CD14-positive monocyte (primary cell): ENCODE data around the gene ZNF780B. TPM values are rescaled to one million over a fixed set of nuclear protein-coding genes. Genes with fewer than 3 reads are reported as not detected.

ENCODE experiments used
- DNase-seq, 3 donors: peaks; one replicate each; pipeline ENCODE4 v3.0.0-alpha.2; 2011 to 2022
- H2AFZ ChIP-seq: 2 replicates; pipeline ENCODE4 v1.6.0; 2012; ENCODE audit warnings: mild to moderate bottlenecking, low read depth, low read length, inconsistent platforms; ENCODE audit not compliant: insufficient read depth, poor library complexity, severe bottlenecking
- H3K27ac ChIP-seq, 2 donors: 1 replicate in 1 of 2; 2 replicates in 1 of 2; pipeline ENCODE4 v1.5.1; 2012 to 2013; ENCODE audit warnings: low read length in 2 of 2, control low read depth in 1 of 2, inconsistent platforms in 1 of 2, low read depth in 1 of 2, mild to moderate bottlenecking in 1 of 2
- H3K27me3 ChIP-seq, 2 donors: one replicate each; pipeline versions ENCODE4 v1.6.0 to v1.6.1; 2011 to 2013; ENCODE audit warnings: low read length in 2 of 2; ENCODE audit not compliant: control insufficient read depth in 2 of 2, insufficient read depth in 2 of 2
- H3K36me3 ChIP-seq, 2 donors: replicated peaks in 1 of 2; 1 replicate in 1 of 2; 2 replicates in 1 of 2; pipeline versions ENCODE4 v1.5.1 to v1.6.1; 2012 to 2013; ENCODE audit warnings: low read length in 2 of 2, control low read depth in 1 of 2, inconsistent platforms in 1 of 2, mild to moderate bottlenecking in 1 of 2; ENCODE audit not compliant: insufficient read depth in 2 of 2, control insufficient read depth in 1 of 2
- H3K4me1 ChIP-seq, 2 donors: 1 replicate in 1 of 2; 2 replicates in 1 of 2; pipeline versions ENCODE4 v1.5.1 to v1.6.1; 2012 to 2013; ENCODE audit warnings: low read length in 2 of 2, control low read depth in 1 of 2, inconsistent platforms in 1 of 2, mild to moderate bottlenecking in 1 of 2, moderate library complexity in 1 of 2; ENCODE audit not compliant: insufficient read depth in 2 of 2, control insufficient read depth in 1 of 2
- H3K4me2 ChIP-seq: replicated peaks from 2 replicates; pipeline ENCODE3; 2012; ENCODE audit warnings: low read length, moderate library complexity, mild to moderate bottlenecking; ENCODE audit not compliant: poor library complexity, severe bottlenecking; ENCODE audit errors: extremely low read depth
- H3K4me3 ChIP-seq, 3 experiments: fragments of 200-600 bp in 1 of 3; sonication (generic) in 1 of 3; replicated peaks in 1 of 3; 1 replicate in 2 of 3; 2 replicates in 1 of 3; pipeline ENCODE4 v1.5.1; 2011 to 2013; ENCODE audit warnings: low read length in 3 of 3, mild to moderate bottlenecking in 3 of 3, control low read depth in 2 of 3, low read depth in 2 of 3, inconsistent platforms in 1 of 3, moderate library complexity in 1 of 3
- H3K79me2 ChIP-seq: 2 replicates; pipeline ENCODE4 v1.6.0; 2012; ENCODE audit warnings: mild to moderate bottlenecking, control low read depth, inconsistent platforms, low read length, moderate library complexity; ENCODE audit not compliant: insufficient read depth
- H3K9ac ChIP-seq: 2 replicates; pipeline ENCODE4 v1.6.0; 2017; ENCODE audit warnings: low read length, mild to moderate bottlenecking; ENCODE audit not compliant: insufficient read depth, poor library complexity, severe bottlenecking
- H3K9me3 ChIP-seq, 2 donors: replicated peaks in 1 of 2; 1 replicate in 1 of 2; 2 replicates in 1 of 2; pipeline versions ENCODE4 v1.5.1 to v1.6.1; 2012 to 2013; ENCODE audit warnings: low read length in 2 of 2, control low read depth in 1 of 2; ENCODE audit not compliant: control insufficient read depth in 1 of 2, insufficient read depth in 1 of 2
- H4K20me1 ChIP-seq: 2 replicates; pipeline ENCODE4 v1.6.0; 2012; ENCODE audit warnings: mild to moderate bottlenecking, low read length, control low read depth, moderate library complexity; ENCODE audit not compliant: insufficient read depth
- H3K27ac Mint-ChIP-seq, 7 donors: one replicate each; pipeline ENCODE4 v1.8.0; 2020; ENCODE audit warnings: mild to moderate bottlenecking in 7 of 7, mixed read lengths in 7 of 7, moderate library complexity in 6 of 7, inconsistent platforms in 2 of 7
- H3K27me3 Mint-ChIP-seq, 3 donors: one replicate each; pipeline ENCODE4 v1.8.0; 2021 to 2022; ENCODE audit warnings: low read depth in 3 of 3, mild to moderate bottlenecking in 3 of 3, mixed read lengths in 3 of 3, moderate library complexity in 3 of 3, inconsistent platforms in 1 of 3
- H3K36me3 Mint-ChIP-seq, 2 donors: one replicate each; pipeline ENCODE4 v1.8.0; 2020; ENCODE audit warnings: mixed read lengths in 2 of 2, inconsistent platforms in 1 of 2, mild to moderate bottlenecking in 1 of 2
- H3K4me1 Mint-ChIP-seq: one replicate; pipeline ENCODE4 v1.8.0; 2020; ENCODE audit warnings: mild to moderate bottlenecking, mixed read lengths
- H3K4me3 Mint-ChIP-seq, 2 donors: one replicate each; pipeline ENCODE4 v1.8.0; 2020; ENCODE audit warnings: mild to moderate bottlenecking in 2 of 2, mixed read lengths in 2 of 2, moderate library complexity in 1 of 2
- H3K9me3 Mint-ChIP-seq, 7 donors: one replicate each; pipeline ENCODE4 v1.8.0; 2020 to 2022; ENCODE audit warnings: mixed read lengths in 7 of 7, mild to moderate bottlenecking in 6 of 7, moderate library complexity in 6 of 7, inconsistent platforms in 2 of 7
- WGBS: methylation state at CpG from one replicate; pipeline ENCODE4 v1.1.5; 2013; ENCODE audit warnings: missing lambda C conversion rate; ENCODE audit not compliant: insufficient coverage; 5-methylcytosine and 5-hydroxymethylcytosine counted together
- intact Hi-C, 2 donors: fragments of 100-400 bp; cut with micrococcal nuclease; formaldehyde crosslinking; loops; one replicate each; pipeline versions ENCODE4 v1.15.0 to v1.15.1; 2023
- polyA plus RNA-seq, 3 donors: library from polyadenylated mRNA; depleted of rRNA in 1 of 3; unstranded in 2 of 3; stranded (reverse) in 1 of 3; fragments of 300-500 nt in 2 of 3; fragments of >200 nt in 1 of 3; fragmentation: Illumina TruSeq in 2 of 3; gene quantifications; 1 replicate in 2 of 3; 2 replicates in 1 of 3; pipeline ENCODE4 v1.2.3, GENCODE V29; 2012 to 2021
- TF ChIP-seq, protein P1 (sequence below): fragments of 200-600 bp; IDR thresholded peaks from one replicate; pipeline ENCODE4 v1.8.0; 2022; ENCODE audit warnings: antibody characterized with exemption, mild to moderate bottlenecking

The ZNF780B gene
- polyA plus RNA-seq, 3 donors: 2.0 to 3.3 (median 3.1) TPM

DNA sequence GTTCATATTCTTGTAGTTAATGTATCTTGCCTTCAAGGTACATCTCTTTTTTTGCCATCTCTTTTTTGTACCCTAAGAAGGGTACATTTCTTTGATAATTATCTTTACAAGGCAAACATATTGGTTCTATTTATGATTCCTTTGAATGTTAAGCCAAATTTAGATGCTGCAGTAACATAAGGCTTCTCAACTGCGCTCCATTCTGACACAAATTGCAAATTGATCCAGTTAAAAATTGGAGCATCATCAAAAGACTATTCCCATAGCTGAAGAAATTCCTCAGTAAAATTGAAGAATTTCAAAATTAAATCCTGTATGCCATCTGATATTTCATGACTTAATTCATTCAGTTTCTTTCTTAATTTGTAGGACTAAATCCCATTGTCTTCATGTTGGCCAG lies 37.4 kb upstream of the ZNF780B start:
- H3K27ac Mint-ChIP-seq: no peak overlapping the region
- peaks cover 0 to 3% of the 10 kb centered on the region in 2 donors for H3K9me3 ChIP-seq
- H3K79me2 ChIP-seq: peaks cover 23% of the 10 kb centered on the region
- H3K36me3 ChIP-seq: no peaks in the 10 kb centered on the region
- no peak overlapping the region for H3K9ac ChIP-seq
- H3K9me3 Mint-ChIP-seq: peaks cover 3 to 12% (median 8%) of the 10 kb centered on the region in 7 donors
- no peak for DNase-seq
- peaks cover 16% of the 10 kb centered on the region for H4K20me1 ChIP-seq
- no peak overlapping the region for H3K4me3 ChIP-seq
- no CpG with 5 or more reads among the region's 1 CpG for WGBS
- H3K36me3 Mint-ChIP-seq: peaks cover 4 to 5% of the 10 kb centered on the region in 2 donors
- peaks cover 14 to 25% of the 10 kb centered on the region in 2 donors for H3K4me1 ChIP-seq
- H3K27ac ChIP-seq: no peak overlapping the region
- TF ChIP-seq, protein P1, sequence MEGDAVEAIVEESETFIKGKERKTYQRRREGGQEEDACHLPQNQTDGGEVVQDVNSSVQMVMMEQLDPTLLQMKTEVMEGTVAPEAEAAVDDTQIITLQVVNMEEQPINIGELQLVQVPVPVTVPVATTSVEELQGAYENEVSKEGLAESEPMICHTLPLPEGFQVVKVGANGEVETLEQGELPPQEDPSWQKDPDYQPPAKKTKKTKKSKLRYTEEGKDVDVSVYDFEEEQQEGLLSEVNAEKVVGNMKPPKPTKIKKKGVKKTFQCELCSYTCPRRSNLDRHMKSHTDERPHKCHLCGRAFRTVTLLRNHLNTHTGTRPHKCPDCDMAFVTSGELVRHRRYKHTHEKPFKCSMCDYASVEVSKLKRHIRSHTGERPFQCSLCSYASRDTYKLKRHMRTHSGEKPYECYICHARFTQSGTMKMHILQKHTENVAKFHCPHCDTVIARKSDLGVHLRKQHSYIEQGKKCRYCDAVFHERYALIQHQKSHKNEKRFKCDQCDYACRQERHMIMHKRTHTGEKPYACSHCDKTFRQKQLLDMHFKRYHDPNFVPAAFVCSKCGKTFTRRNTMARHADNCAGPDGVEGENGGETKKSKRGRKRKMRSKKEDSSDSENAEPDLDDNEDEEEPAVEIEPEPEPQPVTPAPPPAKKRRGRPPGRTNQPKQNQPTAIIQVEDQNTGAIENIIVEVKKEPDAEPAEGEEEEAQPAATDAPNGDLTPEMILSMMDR: no peak
- H3K27me3 Mint-ChIP-seq: peaks cover 12 to 28% (median 14%) of the 10 kb centered on the region in 3 donors
- H3K4me3 Mint-ChIP-seq: no peak overlapping the region
- no peak overlapping the region for H2AFZ ChIP-seq
- H3K4me2 ChIP-seq: no peak overlapping the region
- intact Hi-C loops: no loop called here
- peaks cover 24% of the 10 kb centered on the region for H3K4me1 Mint-ChIP-seq
- H3K27me3 ChIP-seq: peaks cover 0 to 5% of the 10 kb centered on the region in 2 donors

DNA sequence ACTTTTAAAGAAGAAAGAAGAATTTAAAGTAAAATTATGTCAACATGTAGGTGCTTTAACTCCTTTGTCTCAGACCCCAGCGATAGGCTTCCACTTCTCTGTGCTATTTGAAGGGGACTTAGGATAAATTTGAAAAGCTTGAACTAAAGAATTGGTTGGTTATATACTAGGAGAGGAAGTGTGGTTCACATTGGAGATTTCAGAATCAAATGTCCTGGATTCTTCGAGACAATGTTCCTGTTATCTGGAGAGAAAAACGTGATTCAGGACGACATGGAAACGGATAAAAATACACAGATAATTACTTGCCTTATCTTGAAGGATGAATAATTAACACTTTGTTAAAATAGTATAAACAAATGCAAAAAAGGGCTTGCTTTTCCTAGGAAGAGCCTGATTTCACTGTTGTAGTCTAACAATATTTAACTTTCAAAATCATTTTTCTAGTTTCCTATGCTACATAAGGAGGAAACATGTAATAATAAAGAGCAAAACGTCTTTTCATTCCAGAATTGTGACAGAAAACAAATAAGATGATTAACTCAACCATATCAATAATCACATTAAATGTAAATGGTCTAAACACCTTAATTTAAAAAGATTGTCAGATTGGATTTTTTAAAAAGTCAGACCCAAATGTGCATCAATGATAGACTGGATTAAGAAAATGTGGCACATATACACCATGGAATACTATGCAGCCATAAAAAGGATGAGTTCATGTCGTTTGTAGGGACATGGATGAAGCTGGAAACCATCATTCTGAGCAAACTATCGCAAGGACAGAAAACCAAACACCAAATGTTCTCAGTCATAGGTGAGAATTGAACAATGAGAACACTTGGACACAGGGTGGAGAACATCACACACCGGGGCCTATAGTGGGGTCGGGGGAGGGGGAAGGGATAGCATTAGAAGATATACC lies 35.4 kb upstream of the ZNF780B start:
- peak in 1 of 3 donors; percentile 1 for DNase-seq

More for the DNA sequence above, 35.4 kb upstream of the ZNF780B start:
- H4K20me1 ChIP-seq: peaks cover 34% of the 10 kb centered on the region
- peaks cover 14 to 31% of the 10 kb centered on the region in 2 donors for H3K4me1 ChIP-seq
- H3K4me2 ChIP-seq: peak overlapping the region; percentile 82
- H3K4me1 Mint-ChIP-seq: peaks cover 32% of the 10 kb centered on the region
- WGBS: 0% methylated on average over 1 of the region's 10 CpGs
- peak overlapping the region; percentile 84 to 95 (median 95) for H3K4me3 ChIP-seq
- H3K27me3 Mint-ChIP-seq: peaks cover 8 to 17% (median 10%) of the 10 kb centered on the region in 3 donors
- H3K79me2 ChIP-seq: peaks cover 43% of the 10 kb centered on the region
- peak overlapping the region in 6 of 7 donors; percentile 97 to 100 (median 98) for H3K27ac Mint-ChIP-seq
- H3K27me3 ChIP-seq: peaks cover 0 to 5% of the 10 kb centered on the region in 2 donors
- TF ChIP-seq, protein P1: no peak
- peak overlapping the region; percentile 99 to 100 for H3K4me3 Mint-ChIP-seq
- no peaks in the 10 kb centered on the region for H3K36me3 ChIP-seq
- H2AFZ ChIP-seq: peak overlapping the region; percentile 96
- H3K36me3 Mint-ChIP-seq: peaks cover 9 to 11% of the 10 kb centered on the region in 2 donors
- peaks cover 0 to 3% of the 10 kb centered on the region in 2 donors for H3K9me3 ChIP-seq
- peaks cover 0 to 10% (median 8%) of the 10 kb centered on the region in 7 donors for H3K9me3 Mint-ChIP-seq
- intact Hi-C loops: no loop called here
- H3K27ac ChIP-seq: peak overlapping the region; percentile 95 to 96
- H3K9ac ChIP-seq: peak overlapping the region; percentile 92
